Mucosa of descending colon (tissue), 3 donors: Measurements from ENCODE around the gene TMPRSS6. TPM values are rescaled to one million over a fixed set of nuclear protein-coding genes. Genes with fewer than 3 reads are reported as not detected.

ENCODE experiments used
- ATAC-seq: fragments of 200-7000 bp; cut with Tn5 transposase; one replicate; pipeline ENCODE4 v1.9.1; 2020; ENCODE audit warnings: mild to moderate bottlenecking, moderate library complexity
- DNase-seq, 3 donors: peaks; one replicate each; pipeline ENCODE4 v3.0.0-alpha.2; 2020
- H3K36me3 ChIP-seq: fragments of 200-600 bp; one replicate; pipeline ENCODE4 v1.8.0; 2021; ENCODE audit warnings: low read depth, mild to moderate bottlenecking
- H3K4me1 ChIP-seq: fragments of 200-600 bp; one replicate; pipeline ENCODE4 v1.8.0; 2021; ENCODE audit warnings: low read depth, mild to moderate bottlenecking
- H3K4me3 ChIP-seq: fragments of 200-600 bp; one replicate; pipeline ENCODE4 v1.8.0; 2021; ENCODE audit warnings: mild to moderate bottlenecking
- H3K9me3 ChIP-seq: fragments of 200-600 bp; one replicate; pipeline ENCODE4 v1.8.0; 2021; ENCODE audit warnings: mild to moderate bottlenecking
- CTCF ChIP-seq: fragments of 200-600 bp; IDR thresholded peaks from one replicate; pipeline ENCODE4 v1.8.0; 2022; ENCODE audit warnings: antibody characterized with exemption, mild to moderate bottlenecking
- intact Hi-C, 2 donors: fragments of 100-400 bp; cut with DNase I in 1 of 2; cut with micrococcal nuclease in 1 of 2; formaldehyde crosslinking; loops; one replicate each; pipeline versions ENCODE4 v1.11.0 to v1.11.1; 2022; cut with DNase I, micrococcal nuclease
- total RNA-seq, 3 donors: library from RNA; stranded (reverse); fragmentation: NEBNext Ultra II Directional in 2 of 3; extraction: Animal tissue kit (Norgen Biotek cat#: 25700) in 2 of 3; gene quantifications; one replicate each; pipeline versions ENCODE4 v1.2.1 to v1.2.4, GENCODE V29; 2021 to 2023
- donor health status: DM: no; HTN: no; CAD: no; lungs with moderate emphysema.
- donor health status: DM: no; HTN: no; CAD: no.
- donor health status: DM: no; HTN: yes; CAD: no.

Gene TMPRSS6
- total RNA-seq, 3 donors from 2014 or later = 0.29 to 0.46 TPM; not detected in 1

GRCh38 chr22:37065961-37066360 is 43.6 kb downstream of the TMPRSS6 start:
- ATAC-seq = no peak
- no peak overlapping the region for H3K4me3 ChIP-seq
- no peaks in the 10 kb centered on the region for H3K36me3 ChIP-seq
- H3K9me3 ChIP-seq = no peaks in the 10 kb centered on the region
- intact Hi-C loops = no loop called here
- no peak for TF ChIP-seq CTCF
- H3K4me1 ChIP-seq = peaks cover 12% of the 10 kb centered on the region
- DNase-seq = no peak

GRCh38 chr22:37065180-37065579 is 44.3 kb downstream of the TMPRSS6 start:
- DNase-seq = no peak
- Histone ChIP-seq H3K4me1 (peaks cover 12% of the 10 kb centered on the region), H3K4me3 (no peak overlapping the region), H3K9me3 (no peaks in the 10 kb centered on the region), H3K36me3 (no peaks in the 10 kb centered on the region)
- ATAC-seq = no peak
- intact Hi-C loops = no loop called here
- no peak for TF ChIP-seq CTCF

GRCh38 chr22:37064553-37064952 is 45.0 kb downstream of the TMPRSS6 start:
- ATAC-seq (no peak), DNase-seq (no peak)
- H3K36me3 ChIP-seq = no peaks in the 10 kb centered on the region
- intact Hi-C loops = no loop called here
- no peak for TF ChIP-seq CTCF
- H3K4me3 ChIP-seq = no peak overlapping the region
- peaks cover 12% of the 10 kb centered on the region for H3K4me1 ChIP-seq
- no peaks in the 10 kb centered on the region for H3K9me3 ChIP-seq

GRCh38 chr22:37063431-37064420 is 45.8 kb downstream of the TMPRSS6 start:
- DNase-seq (peak in 2 of 3 donors; percentile 53 to 67), ATAC-seq (peak; percentile 62)
- no peak for TF ChIP-seq CTCF

GRCh38 chr22:37062702-37063381 is 46.7 kb downstream of the TMPRSS6 start:
- intact Hi-C loops = no loop called here
- peaks cover 6% of the 10 kb centered on the region for H3K4me1 ChIP-seq
- DNase-seq (no peak), ATAC-seq (no peak)
- TF ChIP-seq CTCF = no peak
- no peaks in the 10 kb centered on the region for H3K36me3 ChIP-seq
- no peak overlapping the region for H3K4me3 ChIP-seq
- H3K9me3 ChIP-seq = no peaks in the 10 kb centered on the region

More at GRCh38 chr22:37063431-37064420, 45.8 kb downstream of the TMPRSS6 start:
- H3K4me3 ChIP-seq = no peak overlapping the region
- no peaks in the 10 kb centered on the region for H3K9me3 ChIP-seq
- no peaks in the 10 kb centered on the region for H3K36me3 ChIP-seq
- intact Hi-C loops = no loop called here
- peaks cover 8% of the 10 kb centered on the region for H3K4me1 ChIP-seq
